ENCODE results near the gene FAM3B. TPM values are rescaled to one million over a fixed set of nuclear protein-coding genes. Genes with fewer than 3 reads are reported as not detected.

The FAM3B gene
- total and polyA plus RNA-seq, 2 experiments from 2014 or later, result 35.4 to 49.7 TPM

DNA sequence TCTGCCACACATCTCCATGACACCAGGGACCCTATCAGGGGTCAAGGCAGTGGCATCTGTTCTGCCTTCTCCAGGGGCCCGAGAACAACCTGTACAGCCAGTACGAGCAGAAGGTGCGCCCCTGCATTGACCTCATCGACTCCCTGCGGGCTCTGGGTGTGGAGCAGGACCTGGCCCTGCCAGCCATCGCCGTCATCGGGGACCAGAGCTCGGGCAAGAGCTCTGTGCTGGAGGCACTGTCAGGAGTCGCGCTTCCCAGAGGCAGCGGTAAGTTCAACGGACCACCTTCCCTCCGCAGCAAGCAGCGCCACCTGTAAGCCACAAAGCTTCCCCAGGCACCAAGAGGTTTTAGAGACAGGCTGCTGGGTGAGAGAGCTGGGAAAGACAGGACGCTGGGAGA lies 61.1 kb downstream of the FAM3B start:
- DNase-seq (ENCODE audit: low spot score), result no peak
- no peak overlapping the region for H3K4me2 ChIP-seq
- H4K20me1 ChIP-seq (ENCODE audit: insufficient read depth, poor library complexity, severe bottlenecking), result no peaks in the 10 kb centered on the region
- no peaks in the 10 kb centered on the region for H3K79me2 ChIP-seq
- H3K4me3 ChIP-seq, result no peak overlapping the region
- H3K36me3 ChIP-seq (replicated peaks; ENCODE audit: insufficient read depth, low read depth), result no peaks in the 10 kb centered on the region
- no peaks in the 10 kb centered on the region for H3K27me3 ChIP-seq
- no peak overlapping the region for H3K27ac ChIP-seq
- WGBS (ENCODE audit: low lambda C conversion rate, missing lambda C conversion rate), result 67% methylated on average over 16 of the region's 16 CpGs
- H3K4me1 ChIP-seq (ENCODE audit: insufficient read depth), result no peaks in the 10 kb centered on the region
- TF ChIP-seq EZH2phosphoT487 (IDR thresholded peaks at IDR 0.05; ENCODE audit: low read depth, severe bottlenecking, unreplicated experiment) (no peak), EZH2 (IDR thresholded peaks at IDR 0.05; ENCODE audit: borderline replicate concordance) (no peak)
- TF ChIP-seq, protein P1, sequence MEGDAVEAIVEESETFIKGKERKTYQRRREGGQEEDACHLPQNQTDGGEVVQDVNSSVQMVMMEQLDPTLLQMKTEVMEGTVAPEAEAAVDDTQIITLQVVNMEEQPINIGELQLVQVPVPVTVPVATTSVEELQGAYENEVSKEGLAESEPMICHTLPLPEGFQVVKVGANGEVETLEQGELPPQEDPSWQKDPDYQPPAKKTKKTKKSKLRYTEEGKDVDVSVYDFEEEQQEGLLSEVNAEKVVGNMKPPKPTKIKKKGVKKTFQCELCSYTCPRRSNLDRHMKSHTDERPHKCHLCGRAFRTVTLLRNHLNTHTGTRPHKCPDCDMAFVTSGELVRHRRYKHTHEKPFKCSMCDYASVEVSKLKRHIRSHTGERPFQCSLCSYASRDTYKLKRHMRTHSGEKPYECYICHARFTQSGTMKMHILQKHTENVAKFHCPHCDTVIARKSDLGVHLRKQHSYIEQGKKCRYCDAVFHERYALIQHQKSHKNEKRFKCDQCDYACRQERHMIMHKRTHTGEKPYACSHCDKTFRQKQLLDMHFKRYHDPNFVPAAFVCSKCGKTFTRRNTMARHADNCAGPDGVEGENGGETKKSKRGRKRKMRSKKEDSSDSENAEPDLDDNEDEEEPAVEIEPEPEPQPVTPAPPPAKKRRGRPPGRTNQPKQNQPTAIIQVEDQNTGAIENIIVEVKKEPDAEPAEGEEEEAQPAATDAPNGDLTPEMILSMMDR (IDR thresholded peaks at IDR 0.05; ENCODE audit: poor library complexity), result no peak
- H3K9me3 ChIP-seq (ENCODE audit: low read depth), result no peaks in the 10 kb centered on the region
- no peak overlapping the region for H2AFZ ChIP-seq
- no peaks in the 10 kb centered on the region for H3K9me2 ChIP-seq (replicated peaks; ENCODE audit: insufficient read depth)

DNA sequence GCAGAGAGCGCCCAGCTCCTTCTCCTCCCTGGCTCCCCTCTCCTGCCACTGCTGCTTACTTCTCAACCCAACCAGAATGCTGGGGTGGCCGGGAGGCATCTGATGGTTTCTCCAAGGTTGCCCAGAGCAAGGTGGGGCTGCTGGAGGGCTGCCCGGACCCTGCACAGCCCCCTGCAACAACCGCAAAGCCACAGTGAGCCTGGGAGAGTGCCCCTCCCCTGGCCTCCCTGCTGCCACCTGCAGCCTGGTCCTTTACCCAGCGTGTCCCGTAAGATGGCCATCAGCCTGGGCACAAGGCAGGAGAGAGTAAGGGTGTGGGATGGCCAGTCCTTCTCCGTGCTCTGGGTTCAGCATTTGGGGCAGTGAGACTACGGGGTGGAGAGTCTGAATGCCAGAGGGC lies 62.2 kb downstream of the FAM3B start:
- no peaks in the 10 kb centered on the region for H3K9me3 ChIP-seq (ENCODE audit: low read depth)
- H3K27me3 ChIP-seq, result no peaks in the 10 kb centered on the region
- H3K4me2 ChIP-seq, result no peak overlapping the region
- no peak overlapping the region for H3K27ac ChIP-seq
- no peaks in the 10 kb centered on the region for H3K9me2 ChIP-seq (replicated peaks; ENCODE audit: insufficient read depth)
- no peak overlapping the region for H3K4me3 ChIP-seq
- no peaks in the 10 kb centered on the region for H3K79me2 ChIP-seq
- H4K20me1 ChIP-seq (ENCODE audit: insufficient read depth, poor library complexity, severe bottlenecking), result no peaks in the 10 kb centered on the region
- H2AFZ ChIP-seq, result no peak overlapping the region
- no peak for DNase-seq (ENCODE audit: low spot score)
- no peaks in the 10 kb centered on the region for H3K36me3 ChIP-seq (replicated peaks; ENCODE audit: insufficient read depth, low read depth)
- 90% methylated on average over 8 of the region's 8 CpGs for WGBS (ENCODE audit: low lambda C conversion rate, missing lambda C conversion rate)
- H3K4me1 ChIP-seq (ENCODE audit: insufficient read depth), result no peaks in the 10 kb centered on the region
- TF ChIP-seq, protein P1 (IDR thresholded peaks at IDR 0.05; ENCODE audit: poor library complexity), result no peak
- TF ChIP-seq EZH2phosphoT487 (IDR thresholded peaks at IDR 0.05; ENCODE audit: low read depth, severe bottlenecking, unreplicated experiment), result no peak
- TF ChIP-seq EZH2 (IDR thresholded peaks at IDR 0.05; ENCODE audit: borderline replicate concordance), result no peak

DNA sequence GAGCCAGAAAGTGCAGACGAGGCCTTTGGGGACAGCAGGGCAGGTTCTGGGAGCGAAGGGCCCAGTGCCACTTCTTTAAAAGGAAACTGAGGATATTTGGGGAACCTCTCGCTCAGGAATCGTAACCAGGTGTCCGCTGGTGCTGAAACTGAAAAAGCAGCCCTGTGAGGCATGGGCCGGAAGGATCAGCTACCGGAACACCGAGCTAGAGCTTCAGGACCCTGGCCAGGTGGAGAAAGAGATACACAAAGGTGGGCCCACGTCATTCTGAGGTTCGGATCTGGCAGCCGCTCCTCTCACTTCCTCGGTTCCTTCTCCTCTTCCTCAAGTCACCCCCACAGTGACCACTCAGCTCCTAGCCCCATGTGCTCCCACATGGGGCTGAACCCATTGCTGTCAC lies 63.3 kb downstream of the FAM3B start:
- DNase-seq (ENCODE audit: low spot score), result no peak
- Histone ChIP-seq H3K9me3 (ENCODE audit: low read depth) (no peaks in the 10 kb centered on the region), H2AFZ (no peak overlapping the region), H4K20me1 (ENCODE audit: insufficient read depth, poor library complexity, severe bottlenecking) (no peaks in the 10 kb centered on the region), H3K4me1 (ENCODE audit: insufficient read depth) (no peaks in the 10 kb centered on the region), H3K36me3 (replicated peaks; ENCODE audit: insufficient read depth, low read depth) (no peaks in the 10 kb centered on the region), H3K27ac (no peak overlapping the region), H3K9me2 (replicated peaks; ENCODE audit: insufficient read depth) (no peaks in the 10 kb centered on the region), H3K79me2 (no peaks in the 10 kb centered on the region), H3K27me3 (no peaks in the 10 kb centered on the region), H3K4me2 (no peak overlapping the region), H3K4me3 (no peak overlapping the region)
- 91% methylated on average over 12 of the region's 12 CpGs for WGBS (ENCODE audit: low lambda C conversion rate, missing lambda C conversion rate)
- no peak for TF ChIP-seq EZH2phosphoT487 (IDR thresholded peaks at IDR 0.05; ENCODE audit: low read depth, severe bottlenecking, unreplicated experiment)
- TF ChIP-seq, protein P1 (IDR thresholded peaks at IDR 0.05; ENCODE audit: poor library complexity), result no peak
- TF ChIP-seq EZH2 (IDR thresholded peaks at IDR 0.05; ENCODE audit: borderline replicate concordance), result no peak

DNA sequence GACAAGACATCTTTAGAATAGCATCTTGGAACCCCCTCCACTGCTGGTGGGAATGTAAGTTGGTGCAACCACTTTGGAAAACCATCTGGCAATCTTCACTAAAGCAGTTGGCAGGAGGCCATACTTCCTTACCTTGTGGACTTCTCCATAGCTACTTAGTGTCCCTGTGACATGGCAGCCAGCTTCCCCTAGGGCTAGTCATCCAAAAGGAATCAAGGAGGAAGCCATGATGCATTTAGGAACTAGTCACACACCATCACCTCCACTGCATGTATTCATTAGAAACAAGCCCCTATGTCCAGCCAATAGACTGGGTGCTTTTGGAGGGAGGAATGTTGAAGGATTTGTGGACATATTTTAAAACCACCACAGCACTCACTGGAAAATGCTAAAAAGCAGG lies 65.1 kb downstream of the FAM3B start:
- no peaks in the 10 kb centered on the region for H4K20me1 ChIP-seq (ENCODE audit: insufficient read depth, poor library complexity, severe bottlenecking)
- no peak for DNase-seq (ENCODE audit: low spot score)
- H3K4me1 ChIP-seq (ENCODE audit: insufficient read depth), result no peaks in the 10 kb centered on the region
- no peaks in the 10 kb centered on the region for H3K36me3 ChIP-seq (replicated peaks; ENCODE audit: insufficient read depth, low read depth)
- H3K27ac ChIP-seq, result no peak overlapping the region
- H3K27me3 ChIP-seq, result no peaks in the 10 kb centered on the region
- H3K79me2 ChIP-seq, result no peaks in the 10 kb centered on the region
- no peaks in the 10 kb centered on the region for H3K9me2 ChIP-seq (replicated peaks; ENCODE audit: insufficient read depth)
- TF ChIP-seq, protein P1 (IDR thresholded peaks at IDR 0.05; ENCODE audit: poor library complexity), result no peak
- TF ChIP-seq EZH2phosphoT487 (IDR thresholded peaks at IDR 0.05; ENCODE audit: low read depth, severe bottlenecking, unreplicated experiment) (no peak), EZH2 (IDR thresholded peaks at IDR 0.05; ENCODE audit: borderline replicate concordance) (no peak)
- H3K4me3 ChIP-seq, result no peak overlapping the region
- no peaks in the 10 kb centered on the region for H3K9me3 ChIP-seq (ENCODE audit: low read depth)
- no peak overlapping the region for H2AFZ ChIP-seq
- no peak overlapping the region for H3K4me2 ChIP-seq
